ENCODE results near the gene NQO2.
A peak's percentile ranks its signal among the peaks of the same experiment; 100 is the strongest.
"Not testable (repeated sequence)": the region's sequence is repeated elsewhere in the genome, so short reads cannot be mapped to it uniquely, and the experiment has no call there.

The NQO2 gene

DNA sequence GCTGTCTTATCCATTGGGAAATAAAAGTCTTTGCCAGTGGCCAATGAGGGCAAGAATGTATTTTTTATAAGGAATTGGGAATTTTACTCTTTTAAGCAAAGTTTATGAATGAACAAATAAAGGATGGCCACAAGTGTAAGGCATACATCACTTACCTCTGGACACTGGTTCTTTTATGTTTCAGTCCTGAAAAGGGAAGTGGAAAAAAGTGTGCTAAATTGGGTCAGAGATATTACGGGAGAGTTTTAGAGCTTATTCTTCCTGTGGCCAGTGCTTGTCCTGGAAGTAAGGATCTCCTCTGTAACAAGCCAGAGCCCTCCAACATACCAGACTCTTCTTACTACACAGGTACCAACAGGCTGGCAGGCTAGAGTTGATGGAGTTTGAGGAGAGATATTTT, 46.1 kb downstream of the NQO2 start:
- no peak for DNase-seq

DNA sequence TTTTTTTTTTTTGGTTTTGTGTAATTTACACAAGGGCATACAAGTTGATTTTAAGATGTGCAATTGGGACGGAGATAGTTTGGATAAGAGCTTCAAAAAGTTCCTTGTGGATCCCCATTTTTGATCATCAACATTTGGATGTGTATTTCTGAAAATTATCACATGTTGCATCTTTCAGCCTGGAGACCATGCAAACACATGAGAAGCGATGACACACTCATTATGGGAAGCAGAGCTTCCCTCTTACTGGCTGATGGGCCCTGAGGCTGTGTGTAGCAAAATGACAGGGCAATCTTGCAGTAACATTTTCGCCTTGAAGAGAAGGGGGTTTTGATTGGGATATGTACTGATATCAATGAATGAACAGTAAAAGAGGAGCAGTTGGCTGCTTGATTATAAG, 46.6 kb downstream of the NQO2 start:
- DNase-seq = peak; percentile 9

DNA sequence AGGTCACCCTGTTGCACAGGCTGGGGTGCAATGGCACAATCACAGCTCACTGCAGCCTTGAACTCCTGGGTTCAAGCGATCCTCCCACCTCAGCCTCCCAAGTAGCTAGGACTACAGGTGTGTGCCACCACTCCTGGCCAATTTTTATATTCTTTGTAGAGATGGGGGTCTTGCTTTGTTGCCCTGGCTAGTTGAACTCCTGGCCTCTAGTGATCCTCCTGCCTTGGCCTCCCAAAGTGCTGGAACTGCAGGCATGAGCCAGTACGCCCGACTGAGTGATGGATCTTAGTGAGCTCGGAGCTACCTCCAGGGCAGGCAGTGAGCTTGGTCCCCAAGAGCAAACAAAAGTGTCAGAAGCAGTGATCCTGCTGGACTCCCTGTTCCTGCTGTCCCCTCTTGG, 48.3 kb downstream of the NQO2 start:
- DNase-seq = not testable (repeated sequence)

DNA sequence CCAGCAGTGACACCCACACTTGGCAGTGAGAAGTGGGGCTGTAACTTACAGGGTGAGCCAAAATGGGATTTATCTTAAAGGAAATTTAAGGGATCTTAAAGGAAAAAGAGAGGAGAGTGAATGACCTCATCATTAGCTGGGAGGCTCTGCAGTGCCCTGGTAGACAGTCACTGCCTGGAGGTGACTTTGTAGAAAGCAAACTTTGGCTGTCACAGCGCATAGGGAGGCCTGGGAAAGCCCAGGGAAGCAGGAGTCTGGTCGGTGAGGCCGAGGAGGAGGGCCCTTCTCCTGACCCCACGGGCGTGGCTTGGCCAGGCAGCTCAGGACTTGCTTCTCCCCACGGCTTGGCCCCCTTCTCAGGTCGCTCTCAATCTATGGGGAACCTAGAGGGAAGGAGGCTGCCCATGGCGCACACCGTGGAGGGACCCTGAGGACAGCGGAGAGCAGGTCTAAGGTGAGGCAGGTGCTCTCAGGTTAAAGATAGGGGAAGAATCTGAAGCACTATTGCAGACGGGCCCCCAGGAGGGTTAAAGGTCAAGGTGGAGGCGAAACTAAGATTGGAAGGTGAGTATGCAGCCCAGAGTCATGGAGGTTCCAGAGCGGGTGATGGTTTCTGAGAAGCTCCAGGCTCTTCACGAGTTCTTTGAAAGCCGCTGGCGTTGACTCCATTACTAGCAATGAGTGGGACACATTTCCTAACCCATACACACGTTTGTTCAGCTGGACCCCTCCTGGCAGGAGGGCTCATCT, 53.0 kb downstream of the NQO2 start:
- DNase-seq = no peak

DNA sequence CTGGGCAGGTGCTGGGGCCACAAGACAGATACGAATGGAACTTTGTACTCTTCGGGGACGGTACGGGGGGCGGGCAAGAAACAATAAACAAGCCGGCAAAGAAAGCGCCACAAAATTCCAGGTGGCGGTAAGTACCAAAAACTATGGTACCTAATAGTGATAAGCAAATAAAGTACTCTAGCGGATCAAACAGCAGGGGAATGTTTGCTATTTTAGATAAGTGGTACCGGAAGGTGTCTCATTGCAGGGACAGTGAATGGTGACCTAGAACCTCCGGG, 53.5 kb downstream of the NQO2 start:
- no peak for DNase-seq

DNA sequence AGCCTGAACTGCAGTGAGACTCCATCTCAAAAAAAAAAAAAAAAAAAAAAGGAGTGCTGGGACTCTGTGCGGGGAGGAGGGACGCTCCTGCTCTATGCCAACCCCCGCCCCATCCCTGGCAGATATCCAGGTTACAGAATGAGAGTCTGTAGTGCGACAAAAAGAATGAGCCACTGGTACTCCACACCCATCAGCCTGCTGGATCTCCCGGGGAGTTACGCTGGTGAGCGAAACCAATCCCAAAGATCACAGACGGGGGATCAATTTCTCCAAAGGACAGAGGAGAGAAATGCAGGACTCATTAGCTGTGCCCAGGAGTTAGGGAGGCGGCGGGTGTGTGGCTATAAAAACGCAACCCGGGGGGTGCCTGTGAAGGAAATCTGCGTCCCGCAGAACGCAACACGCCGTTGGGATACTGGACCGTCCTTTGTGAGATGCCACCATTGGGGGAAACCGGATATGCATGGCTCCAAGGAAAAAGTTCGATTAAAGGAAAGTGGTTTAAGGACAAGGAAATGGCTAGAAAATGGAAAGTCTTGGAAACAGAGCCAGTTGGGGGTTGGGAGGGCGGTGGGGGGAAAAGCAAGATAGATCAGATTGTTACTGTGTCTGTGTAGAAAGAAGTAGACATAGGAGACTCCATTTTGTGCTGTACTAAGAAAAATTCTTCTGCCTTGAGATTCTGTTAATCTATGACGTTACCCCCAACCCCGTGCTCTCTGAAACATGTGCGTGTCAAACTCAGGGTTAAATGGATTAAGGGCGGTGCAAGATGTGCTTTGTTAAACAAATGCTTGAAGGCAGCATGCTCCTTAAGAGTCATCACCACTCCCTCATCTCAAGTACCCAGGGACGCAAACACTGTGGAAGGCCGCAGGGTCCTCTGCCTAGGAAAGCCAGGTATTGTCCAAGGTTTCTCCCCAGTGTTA, 54.8 kb downstream of the NQO2 start:
- DNase-seq = peak; percentile 55

DNA sequence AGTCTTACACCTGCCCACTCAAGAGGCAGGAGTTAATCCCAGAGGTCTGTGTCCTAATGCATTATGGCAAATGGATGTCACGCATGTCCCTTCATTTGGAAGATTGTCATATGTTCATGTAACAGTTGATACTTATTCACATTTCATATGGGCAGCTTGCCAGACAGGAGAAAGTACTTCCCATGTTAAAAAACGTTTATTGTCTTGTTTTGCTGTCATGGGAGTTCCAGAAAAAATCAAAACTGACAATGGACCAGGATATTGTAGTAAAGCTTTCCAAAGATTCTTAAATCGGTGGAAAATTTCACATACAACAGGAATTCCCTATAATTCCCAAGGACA, 55.4 kb downstream of the NQO2 start:
- not testable (repeated sequence) for DNase-seq

DNA sequence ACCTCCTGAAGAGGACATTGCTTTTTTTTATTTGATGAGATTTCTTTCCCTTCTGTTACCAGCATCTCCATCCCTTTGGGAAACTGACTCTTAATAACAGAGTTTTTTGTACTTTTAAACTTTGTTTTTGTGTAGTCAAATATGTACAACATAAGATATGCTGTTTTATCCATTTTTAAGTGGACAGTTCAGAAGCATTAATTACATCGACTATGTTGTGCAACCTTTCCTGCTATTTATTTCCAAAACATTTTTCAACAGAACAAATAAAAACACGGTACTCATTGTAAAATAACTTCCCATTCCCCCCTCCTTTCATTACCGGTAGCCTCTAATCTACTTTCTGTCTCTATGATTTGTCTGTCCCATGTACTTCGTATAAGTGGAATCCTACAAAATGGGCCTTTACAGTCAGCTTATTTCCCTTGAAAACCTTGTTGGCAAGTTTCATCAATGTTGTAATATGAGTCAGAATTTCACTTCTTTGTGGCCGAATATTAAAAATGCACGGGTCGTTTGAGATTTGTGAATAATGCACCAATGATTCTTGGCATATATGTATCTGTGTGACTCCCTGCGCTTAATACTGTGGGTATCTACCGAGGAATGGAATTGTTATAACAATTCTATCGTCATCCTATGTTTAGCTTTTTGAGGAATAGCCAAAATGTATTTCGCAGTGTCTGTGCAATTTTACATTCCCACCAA, 57.5 kb downstream of the NQO2 start:
- peak; percentile 59 for DNase-seq

DNA sequence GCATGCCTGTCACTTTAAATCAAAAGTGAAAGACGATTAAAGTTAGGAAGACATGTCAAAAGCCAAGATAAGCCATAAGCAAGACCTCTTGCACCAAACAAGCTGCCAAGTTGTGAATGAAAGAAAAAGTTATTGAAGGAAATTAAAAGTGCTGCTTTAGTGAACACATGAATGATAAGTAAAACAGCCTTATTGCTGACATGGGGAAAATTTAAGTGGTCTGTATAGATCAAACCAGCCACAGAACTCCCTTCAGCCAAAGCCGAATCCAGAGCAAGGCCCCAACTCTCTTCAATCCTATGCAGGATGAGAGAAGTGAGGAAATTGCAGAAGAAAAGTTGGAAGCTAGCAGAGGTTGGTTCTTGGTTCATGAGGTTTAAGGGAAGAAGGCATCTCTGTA, 59.3 kb downstream of the NQO2 start:
- DNase-seq = no peak

DNA sequence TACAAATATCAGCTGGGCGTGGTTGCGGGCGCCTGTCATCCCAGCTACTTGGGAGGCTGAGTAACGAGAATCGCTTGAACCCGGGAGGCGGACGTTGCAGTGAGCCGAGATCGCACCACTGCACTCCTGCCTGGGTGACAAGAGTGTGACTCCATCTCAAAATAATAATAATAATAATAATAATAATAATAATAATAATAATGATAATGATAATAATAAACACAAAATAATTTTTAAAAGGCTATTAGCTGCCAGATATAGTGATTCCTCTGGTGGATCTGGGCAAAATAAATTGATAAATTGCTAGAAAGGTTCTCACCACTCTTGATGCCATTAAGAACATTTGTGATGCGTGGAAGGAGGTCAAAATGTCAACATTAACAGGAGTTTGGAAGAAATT, 60.4 kb downstream of the NQO2 start:
- DNase-seq = not testable (repeated sequence)

DNA sequence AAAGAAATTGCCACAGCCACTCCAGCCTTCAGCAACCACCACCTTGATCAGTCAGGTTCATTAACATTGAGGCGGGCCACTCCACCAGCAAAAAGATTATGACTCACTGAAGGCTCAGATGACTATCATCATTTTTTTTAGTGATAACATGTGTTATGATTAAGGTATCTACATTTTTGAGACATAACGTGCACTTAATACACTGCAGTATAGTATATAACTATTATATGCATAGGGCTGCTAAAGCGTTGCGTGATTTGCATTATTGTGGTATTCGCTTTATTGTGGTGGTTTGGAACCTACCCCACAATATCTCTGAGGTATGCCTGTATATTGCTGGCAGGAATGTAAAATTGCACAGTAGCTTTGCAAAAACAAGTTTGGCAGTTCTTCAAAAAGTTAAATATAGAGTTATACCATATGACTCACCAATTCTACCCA, 61.8 kb downstream of the NQO2 start:
- DNase-seq = peak; percentile 98

DNA sequence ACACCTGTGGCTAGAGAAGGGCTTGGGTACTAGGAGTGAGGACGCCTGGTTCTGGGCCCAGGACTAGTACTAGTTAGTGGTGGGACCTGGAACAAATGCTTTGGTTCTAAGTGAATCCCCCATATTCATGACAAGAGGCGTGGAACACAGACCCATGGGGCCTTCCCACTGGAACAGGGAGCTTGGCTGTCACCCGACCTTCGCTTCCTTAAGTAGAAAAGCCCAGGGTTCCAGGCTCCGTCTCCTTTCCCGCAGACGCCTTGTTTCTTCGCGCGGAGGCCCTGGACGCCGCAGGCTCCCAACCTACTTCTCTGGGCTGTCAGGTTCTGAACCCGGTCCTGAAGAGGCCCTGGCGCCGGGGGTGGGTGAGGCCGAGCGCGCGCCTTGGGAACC, 63.6 kb downstream of the NQO2 start:
- not testable (repeated sequence) for DNase-seq

DNA sequence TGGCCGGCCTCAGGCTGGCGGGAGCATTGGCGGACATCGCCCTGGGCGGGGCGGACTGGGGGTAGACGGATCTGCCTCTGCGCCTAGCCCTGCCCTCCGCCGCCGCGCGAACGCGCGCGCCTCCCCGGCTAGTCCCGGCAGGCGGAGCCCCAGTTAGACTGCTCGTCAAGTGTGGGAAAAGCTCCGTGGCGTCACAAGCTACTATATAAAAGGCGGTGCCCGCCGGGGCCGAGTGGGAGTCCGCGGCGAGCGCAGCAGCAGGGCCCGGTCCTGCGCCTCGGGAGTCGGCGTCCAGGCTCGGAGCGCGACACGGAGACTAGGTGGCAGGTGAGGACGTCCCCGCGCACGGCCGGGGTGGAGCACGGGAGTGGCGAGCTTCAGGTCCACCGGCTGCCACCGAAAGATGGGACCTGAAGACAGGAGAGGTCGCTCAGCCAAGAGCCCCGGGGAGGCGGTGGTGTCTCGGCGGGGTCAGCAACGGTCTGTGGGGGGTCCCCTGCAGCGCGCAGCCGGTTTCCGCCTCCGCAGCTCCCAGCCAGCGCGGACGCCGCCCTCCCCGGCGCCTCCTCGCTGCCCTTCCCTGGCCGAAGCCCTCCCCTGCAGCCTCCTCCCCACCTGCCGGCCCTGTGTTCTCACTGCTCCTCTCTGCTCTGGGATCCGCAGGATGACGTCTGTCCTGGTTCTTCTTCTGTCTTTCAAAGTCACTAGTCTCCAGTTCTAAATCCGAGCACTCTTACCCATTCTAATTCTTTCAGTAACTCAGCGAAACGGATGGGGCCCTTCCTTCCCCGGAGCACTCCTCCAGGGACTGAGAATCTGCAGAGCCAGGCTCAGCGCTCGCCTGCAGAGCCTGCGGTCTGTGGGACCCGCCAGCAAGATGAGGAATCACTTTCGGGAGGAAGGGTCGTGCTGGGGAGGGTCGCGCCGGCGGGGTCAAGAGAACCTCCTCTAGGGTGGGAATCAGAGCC, 64.3 kb downstream of the NQO2 start:
- peak; percentile 90 for DNase-seq

DNA sequence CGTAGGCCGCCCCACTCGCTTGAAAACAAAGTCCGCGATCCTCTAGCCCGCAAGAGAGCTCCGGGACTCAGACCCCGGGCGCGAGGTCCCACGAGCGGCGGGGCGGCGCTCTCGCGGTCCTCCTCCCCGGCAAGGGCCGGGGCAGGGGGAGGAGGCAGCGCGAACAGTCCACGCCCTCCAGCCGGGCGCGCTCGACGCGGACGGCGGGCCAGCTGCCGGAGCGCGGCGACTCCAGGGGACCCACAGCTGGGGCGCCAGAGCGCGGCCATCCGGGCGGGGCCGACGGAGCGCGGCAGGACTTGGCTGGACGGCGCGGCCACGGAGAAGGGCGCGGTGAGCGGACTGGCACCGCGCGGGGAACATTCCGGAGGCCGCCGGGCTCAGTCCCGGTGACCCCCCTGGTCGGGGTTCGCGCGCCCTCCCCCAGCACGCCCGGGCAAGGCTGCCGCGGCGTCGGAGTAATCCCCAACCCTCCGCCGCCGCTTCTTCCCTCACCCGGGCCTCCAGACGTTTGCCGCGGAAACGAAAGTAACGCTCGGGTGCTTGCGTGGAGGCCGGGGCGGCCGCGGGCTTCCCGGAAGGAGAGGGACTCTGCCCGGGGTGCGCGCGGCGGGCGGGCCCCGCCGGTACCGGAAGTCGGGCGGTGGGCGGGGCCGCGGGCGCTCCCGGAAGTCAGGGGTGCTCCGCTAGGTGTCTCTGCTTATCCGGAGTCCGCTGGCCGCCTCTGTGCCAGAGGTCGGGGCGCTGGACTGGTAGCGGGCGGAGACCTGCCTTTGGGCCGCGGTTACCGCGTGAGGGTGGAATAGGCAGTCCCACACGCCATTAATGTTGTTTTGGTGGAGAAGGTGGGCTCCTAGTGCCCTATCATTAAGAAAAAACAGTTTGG, 68.9 kb downstream of the NQO2 start, which contains the start of gene RIPK1:
TSS of gene RIPK1 (plus strand) at position 166 of the 886 bp plus-strand sequence. CDS start 8,330 bp downstream, outside the sequence.
- DNase-seq = peak; percentile 90

Data from fibroblast of skin of right biceps (primary cell).